Measurements from ENCODE around the gene LDB2.

The LDB2 gene

GRCh38 chr4:16636304-16636703 is 262.1 kb downstream of the LDB2 start:
- TF ChIP-seq EGR1 (IDR thresholded peaks at IDR 0.05) (no peak), FOXM1 (IDR thresholded peaks at IDR 0.05; ENCODE audit: borderline replicate concordance, low read depth) (no peak), RAD21 (IDR thresholded peaks at IDR 0.05; ENCODE audit: low read depth) (no peak), NFIC (IDR thresholded peaks at IDR 0.05) (no peak), CREB1 (IDR thresholded peaks at IDR 0.05; ENCODE audit: low read depth) (no peak), MAX (IDR thresholded peaks at IDR 0.05) (no peak), TAF1 (IDR thresholded peaks at IDR 0.05; ENCODE audit: low read depth) (no peak)

GRCh38 chr4:16627999-16628398 is 270.4 kb downstream of the LDB2 start:
- TF ChIP-seq EP300 (IDR thresholded peaks at IDR 0.05; ENCODE audit: borderline replicate concordance) = no peak
- TF ChIP-seq CEBPB (IDR thresholded peaks at IDR 0.05) = no peak

- no peak for TF ChIP-seq CEBPB (IDR thresholded peaks at IDR 0.05)
These were observed 271.5 kb downstream of the LDB2 start for GRCh38 chr4:16626945-16627344.

GRCh38 chr4:16622826-16623225 is 275.6 kb downstream of the LDB2 start:
- TF ChIP-seq CEBPB (IDR thresholded peaks at IDR 0.05) (no peak), ZBTB7A (IDR thresholded peaks at IDR 0.05; ENCODE audit: low read depth) (no peak), YY1 (IDR thresholded peaks at IDR 0.05; ENCODE audit: low read depth) (no peak), TAF1 (IDR thresholded peaks at IDR 0.05; ENCODE audit: low read depth) (no peak), MAX (IDR thresholded peaks at IDR 0.05) (no peak), NFIC (IDR thresholded peaks at IDR 0.05) (no peak), TCF12 (IDR thresholded peaks at IDR 0.05; ENCODE audit: low read depth) (no peak), CREB1 (IDR thresholded peaks at IDR 0.05; ENCODE audit: low read depth) (no peak), USF1 (IDR thresholded peaks at IDR 0.05) (no peak)

GRCh38 chr4:16617435-16617834 is 281.0 kb downstream of the LDB2 start:
- TF ChIP-seq ZBTB7A (IDR thresholded peaks at IDR 0.05; ENCODE audit: low read depth) = no peak
- TF ChIP-seq EP300 (IDR thresholded peaks at IDR 0.05; ENCODE audit: borderline replicate concordance) = no peak
- TF ChIP-seq REST (IDR thresholded peaks at IDR 0.05; ENCODE audit: low read depth) = no peak
- no peak for TF ChIP-seq RAD21 (IDR thresholded peaks at IDR 0.05; ENCODE audit: low read depth)
- TF ChIP-seq TAF1 (IDR thresholded peaks at IDR 0.05; ENCODE audit: low read depth) = no peak
- TF ChIP-seq TCF12 (IDR thresholded peaks at IDR 0.05; ENCODE audit: low read depth) = no peak

- TF ChIP-seq TCF12 (IDR thresholded peaks at IDR 0.05; ENCODE audit: low read depth) = no peak
- TF ChIP-seq TEAD4 (IDR thresholded peaks at IDR 0.05) = no peak
- TF ChIP-seq CEBPB (IDR thresholded peaks at IDR 0.05) = no peak
- TF ChIP-seq ZBTB7A (IDR thresholded peaks at IDR 0.05; ENCODE audit: low read depth) = no peak
- TF ChIP-seq USF1 (IDR thresholded peaks at IDR 0.05) = no peak
- no peak for TF ChIP-seq MAX (IDR thresholded peaks at IDR 0.05)
- no peak for TF ChIP-seq RAD21 (IDR thresholded peaks at IDR 0.05; ENCODE audit: low read depth)
- no peak for TF ChIP-seq YY1 (IDR thresholded peaks at IDR 0.05; ENCODE audit: low read depth)
- TF ChIP-seq NFIC (IDR thresholded peaks at IDR 0.05) = no peak
- TF ChIP-seq TAF1 (IDR thresholded peaks at IDR 0.05; ENCODE audit: low read depth) = no peak
- no peak for TF ChIP-seq EGR1 (IDR thresholded peaks at IDR 0.05)
- no peak for TF ChIP-seq REST (IDR thresholded peaks at IDR 0.05; ENCODE audit: low read depth)
These were observed 281.4 kb downstream of the LDB2 start for GRCh38 chr4:16617011-16617410.

- no peak for TF ChIP-seq ZBTB7A (IDR thresholded peaks at IDR 0.05; ENCODE audit: low read depth)
- TF ChIP-seq USF1 (IDR thresholded peaks at IDR 0.05) = no peak
- no peak for TF ChIP-seq RAD21 (IDR thresholded peaks at IDR 0.05; ENCODE audit: low read depth)
- no peak for TF ChIP-seq TEAD4 (IDR thresholded peaks at IDR 0.05)
- TF ChIP-seq EGR1 (IDR thresholded peaks at IDR 0.05) = no peak
- no peak for TF ChIP-seq NFIC (IDR thresholded peaks at IDR 0.05)
- TF ChIP-seq CEBPB (IDR thresholded peaks at IDR 0.05) = no peak
- TF ChIP-seq FOXM1 (IDR thresholded peaks at IDR 0.05; ENCODE audit: borderline replicate concordance, low read depth) = no peak
- TF ChIP-seq CREB1 (IDR thresholded peaks at IDR 0.05; ENCODE audit: low read depth) = no peak
These were observed 289.2 kb downstream of the LDB2 start for GRCh38 chr4:16609170-16609758.
